A549 (cell line): ENCODE measurements around the gene PDGFD. TPM values are rescaled to one million over a fixed set of nuclear protein-coding genes. Genes with fewer than 3 reads are reported as not detected.

ENCODE experiments used
- ATAC-seq, 2 experiments: fragments of 200-7000 bp in 1 of 2; fragments of >200 bp in 1 of 2; cut with Nextera tagmentation in 1 of 2; cut with Tn5 transposase in 1 of 2; 3 replicates each; pipeline versions ENCODE4 v1.8.0 to v1.9.1; 2018 to 2020; ENCODE audit warnings: mild to moderate bottlenecking in 1 of 2, moderate library complexity in 1 of 2
- CTCF ChIA-PET: fragments of 300-600 bp; sonication (Branson Sonifier 250); formaldehyde crosslinking; extraction: SDS; loops from one replicate; lab custom pipeline; 2021; ENCODE audit warnings: antibody characterized with exemption, inconsistent platforms; lab: Yijun Ruan, JAX
- POLR2A ChIA-PET: fragments of 350-600 bp; formaldehyde crosslinking; extraction: SDS; loops from one replicate; lab custom pipeline; 2021; ENCODE audit warnings: antibody characterized with exemption, inconsistent platforms; lab: Yijun Ruan, JAX
- DNase-seq, 2 experiments: peaks; one replicate each; pipeline versions ENCODE4 v3.0.0 to v3.0.0-alpha.2; 2011 to 2016; ENCODE audit warnings: low read depth in 1 of 2, low spot score in 1 of 2
- FAIRE-seq: peaks from 2 replicates; lab custom pipeline; 2011; peaks lifted over from hg19 to GRCh38; lab: Jason Lieb, UNC
- H3K27ac ChIP-seq, 2 experiments: fragments of >200 bp; sonication (Bioruptor Twin); formaldehyde crosslinking; 3 replicates each; pipeline ENCODE4 v1.5.1; 2016 to 2017
- H3K4me1 ChIP-seq: fragments of >200 bp; sonication (Bioruptor Twin); formaldehyde crosslinking; 3 replicates; pipeline ENCODE4 v1.6.1; 2016
- H3K4me2 ChIP-seq: fragments of >200 bp; sonication (Bioruptor Twin); formaldehyde crosslinking; 3 replicates; pipeline ENCODE4 v1.6.1; 2016
- H3K4me3 ChIP-seq: fragments of >200 bp; sonication (Bioruptor Twin); formaldehyde crosslinking; 3 replicates; pipeline ENCODE4 v1.5.1; 2016
- H3K9me3 ChIP-seq: fragments of >200 bp; sonication (Bioruptor Twin); formaldehyde crosslinking; 3 replicates; pipeline ENCODE4 v1.6.1; 2016
- ATOH8 ChIP-seq: fragments of 250-450 bp; sonication (Bioruptor Pico); IDR thresholded peaks from 2 replicates; pipeline ENCODE4 v1.5.0; 2020; ENCODE audit warnings: low read depth, mild to moderate bottlenecking, moderate library complexity
- BHLHE40 ChIP-seq: IDR thresholded peaks from 2 replicates; pipeline ENCODE4 v1.6.1; 2012; ENCODE audit warnings: low read depth, low read length, inconsistent platforms
- CEBPB ChIP-seq, 2 experiments: fragments of >200 bp in 1 of 2; sonication (Bioruptor Twin) in 1 of 2; formaldehyde crosslinking in 1 of 2; IDR thresholded peaks; 2 replicates each; pipeline ENCODE4 v1.6.1; 2012 to 2016
- CHD2 ChIP-seq: fragments of 150-350 bp; IDR thresholded peaks from 2 replicates; pipeline ENCODE4 v1.6.1; 2014; ENCODE audit warnings: low read length; ENCODE audit not compliant: partially characterized antibody
- E2F6 ChIP-seq: IDR thresholded peaks from 2 replicates; pipeline ENCODE4 v1.6.1; 2012; ENCODE audit warnings: low read depth, borderline replicate concordance
- EHF ChIP-seq: fragments of 250-450 bp; sonication (Bioruptor Pico); IDR thresholded peaks from 2 replicates; pipeline ENCODE4 v1.5.0; 2020; ENCODE audit warnings: mild to moderate bottlenecking
- EHMT2 ChIP-seq: fragments of 200-600 bp; sonication (generic); IDR thresholded peaks from 2 replicates; pipeline ENCODE4 v1.6.1; 2016; ENCODE audit warnings: antibody characterized with exemption, low read depth, mild to moderate bottlenecking, moderate library complexity
- ELK1 ChIP-seq: fragments of 150-350 bp; IDR thresholded peaks from 2 replicates; pipeline ENCODE4 v1.6.1; 2014; ENCODE audit warnings: low read depth, mild to moderate bottlenecking, low read length
- EP300 ChIP-seq, 2 experiments: fragments of >200 bp; sonication (Bioruptor Twin); formaldehyde crosslinking; IDR thresholded peaks; 2 replicates in 1 of 2; 3 replicates in 1 of 2; pipeline ENCODE4 v1.6.1; 2016 to 2017
- FOXS1 ChIP-seq: fragments of 250-450 bp; sonication (Bioruptor Pico); IDR thresholded peaks from 2 replicates; pipeline ENCODE4 v1.5.0; 2020; ENCODE audit warnings: mild to moderate bottlenecking, moderate library complexity
- HDAC2 ChIP-seq: fragments of 200-600 bp; sonication (generic); IDR thresholded peaks from 2 replicates; pipeline ENCODE4 v1.6.1; 2016
- HOXB13 ChIP-seq: fragments of 250-450 bp; sonication (Bioruptor Pico); IDR thresholded peaks from 2 replicates; pipeline ENCODE4 v1.5.0; 2020; ENCODE audit warnings: low read depth, mild to moderate bottlenecking, moderate library complexity
- HOXB5 ChIP-seq: fragments of 250-450 bp; sonication (Bioruptor Pico); IDR thresholded peaks from 2 replicates; pipeline ENCODE4 v1.5.0; 2020; ENCODE audit warnings: mild to moderate bottlenecking, moderate library complexity
- KDM5A ChIP-seq: fragments of 200-600 bp; sonication (generic); IDR thresholded peaks from 2 replicates; pipeline ENCODE4 v1.6.1; 2016; ENCODE audit warnings: antibody characterized with exemption, mild to moderate bottlenecking
- MAFK ChIP-seq: fragments of 450-650 bp; IDR thresholded peaks from 2 replicates; pipeline ENCODE4 v1.6.1; 2014; ENCODE audit not compliant: partially characterized antibody
- MYC ChIP-seq: IDR thresholded peaks from 2 replicates; pipeline ENCODE4 v1.6.1; 2012; ENCODE audit warnings: mild to moderate bottlenecking, inconsistent platforms, low read length, improper control_type of control experiment, borderline replicate concordance
- NFE2L2 ChIP-seq: fragments of 150-350 bp; conservative IDR thresholded peaks from 2 replicates; pipeline ENCODE4 v1.6.1; 2014; ENCODE audit warnings: low read length
- NPAS2 ChIP-seq: fragments of 250-450 bp; sonication (Bioruptor Pico); IDR thresholded peaks from 2 replicates; pipeline ENCODE4 v1.8.0; 2022; ENCODE audit warnings: mild to moderate bottlenecking, moderate library complexity, borderline replicate concordance
- NR3C1 ChIP-seq: fragments of >200 bp; sonication (Bioruptor Twin); formaldehyde crosslinking; IDR thresholded peaks from 3 replicates; pipeline ENCODE4 v1.6.1; 2017
- PBX3 ChIP-seq: IDR thresholded peaks from 2 replicates; pipeline ENCODE4 v1.6.1; 2012
- PHF8 ChIP-seq: fragments of 200-600 bp; sonication (generic); IDR thresholded peaks from 2 replicates; pipeline ENCODE4 v1.6.1; 2016; ENCODE audit warnings: low read depth, mild to moderate bottlenecking, antibody characterized with exemption, moderate library complexity, borderline replicate concordance
- POLR2AphosphoS2 ChIP-seq: conservative IDR thresholded peaks from 2 replicates; pipeline ENCODE4 v1.6.1; 2012; ENCODE audit warnings: low read length, improper control_type of control experiment, inconsistent platforms
- RAD21 ChIP-seq, 2 experiments: fragments of >200 bp in 1 of 2; sonication (Bioruptor Twin) in 1 of 2; formaldehyde crosslinking in 1 of 2; IDR thresholded peaks in 1 of 2; conservative IDR thresholded peaks in 1 of 2; 2 replicates in 1 of 2; 3 replicates in 1 of 2; pipeline ENCODE4 v1.6.1; 2012 to 2018; ENCODE audit warnings: inconsistent platforms in 1 of 2
- REST ChIP-seq: fragments of 200-600 bp; sonication (generic); IDR thresholded peaks from 2 replicates; pipeline ENCODE4 v1.6.1; 2016; ENCODE audit warnings: antibody characterized with exemption, mild to moderate bottlenecking, moderate library complexity
- USF2 ChIP-seq: fragments of 450-650 bp; IDR thresholded peaks from 2 replicates; pipeline ENCODE4 v1.6.1; 2014; ENCODE audit warnings: antibody characterized with exemption
- ZNF302 ChIP-seq: fragments of 250-450 bp; sonication (Bioruptor Pico); IDR thresholded peaks from 2 replicates; pipeline ENCODE4 v1.9.0; 2021; ENCODE audit warnings: inconsistent platforms, mild to moderate bottlenecking, moderate library complexity
- WGBS: methylation state at CpG from one replicate; pipeline ENCODE4 v1.1.6; 2017; ENCODE audit errors: missing lambda C conversion rate; 5-methylcytosine and 5-hydroxymethylcytosine counted together
- polyA plus RNA-seq, 4 experiments: library from polyadenylated mRNA; depleted of rRNA in 3 of 4; stranded (reverse); fragments of >200 nt; fragmentation: RNase III in 1 of 4; extraction: RNeasy Plus Mini Kit Qiagen cat#74134 plus additional on column Dnase treatment in 1 of 4; gene quantifications; 2 replicates in 3 of 4; 3 replicates in 1 of 4; pipeline ENCODE4 v1.2.3, GENCODE V29; 2011 to 2017

Gene PDGFD
- polyA plus RNA-seq, 2 of the 4 experiments (the other 2 are of a cell fraction): 11.1 to 29.7 TPM

- 93% methylated on average over 4 of the region's 4 CpGs for WGBS
- Histone ChIP-seq H3K4me1 (0 out of 3 replicates have a peak, but pooled peaks cover 7% of the 10 kb centered on the region), H3K4me2 (no peak overlapping the region), H3K4me3 (no peak overlapping the region), H3K9me3 (no peaks in the 10 kb centered on the region), H3K27ac (no peak overlapping the region)
- CTCF ChIA-PET: no interaction called here
- DNase-seq (no peak), FAIRE-seq (no peak), ATAC-seq (no peak)
- POLR2A ChIA-PET: no interaction called here
- TF ChIP-seq REST (no peak), NPAS2 (no peak), EHMT2 (no peak), NFE2L2 (no peak), FOXS1 (CRISPR knock-in tag) (no peak), USF2 (no peak), ATOH8 (CRISPR knock-in tag) (no peak), PHF8 (no peak), RAD21 (conservative IDR thresholded peaks at IDR 0.05 in 1 of 2, IDR thresholded peaks at IDR 0.05 in 1 of 2) (no peak), HDAC2 (no peak), KDM5A (no peak), CHD2 (no peak), EP300 (IDR thresholded peaks at IDR 0.05) (no peak), CEBPB (IDR thresholded peaks at IDR 0.05) (no peak), EHF (CRISPR knock-in tag) (no peak), E2F6 (no peak), POLR2AphosphoS2 (no peak), BHLHE40 (no peak), MAFK (no peak), PBX3 (no peak)
Measured at GRCh38 chr11:104075706-104076105, 88.2 kb downstream of the PDGFD start.

- ATAC-seq: no peak
- no peak overlapping the region for H3K4me2 ChIP-seq
- ChIA-PET POLR2A (no interaction called here), CTCF (no interaction called here)
- no peak overlapping the region for H3K27ac ChIP-seq
- 0 out of 3 replicates have a peak, but pooled peaks cover 7% of the 10 kb centered on the region for H3K4me1 ChIP-seq
- H3K9me3 ChIP-seq: no peaks in the 10 kb centered on the region
- H3K4me3 ChIP-seq: no peak overlapping the region
- no peak for FAIRE-seq
- no peak for DNase-seq
- no peak for TF ChIP-seq NR3C1
- no peak for TF ChIP-seq E2F6
- no peak for TF ChIP-seq PHF8
- TF ChIP-seq HOXB5 (CRISPR knock-in tag): no peak
- TF ChIP-seq MYC: no peak
- TF ChIP-seq ZNF302 (CRISPR knock-in tag): no peak
- TF ChIP-seq HOXB13 (CRISPR knock-in tag): no peak
- no peak for TF ChIP-seq ELK1
- no peak for TF ChIP-seq USF2
Measured at GRCh38 chr11:104075091-104075490, 88.9 kb downstream of the PDGFD start.
